Spleen (tissue), 7 donors: ENCODE measurements around the gene WASHC2A.
"Not testable (repeated sequence)": the region's sequence is repeated elsewhere in the genome, so short reads cannot be mapped to it uniquely, and the experiment has no call there.

ENCODE experiments used
- CTCF ChIP-seq, 11 experiments: fragments of 200-600 bp in 7 of 11; fragments of 450-650 bp in 4 of 11; sonication (generic) in 4 of 11; IDR thresholded peaks in 8 of 11; conservative IDR thresholded peaks in 3 of 11; 1 replicate in 7 of 11; 2 replicates in 4 of 11; pipeline versions ENCODE4 v1.4.0 to v1.8.0; 2016 to 2021; ENCODE audit warnings: antibody characterized with exemption in 11 of 11, inconsistent platforms in 4 of 11, mild to moderate bottlenecking in 1 of 11
- POLR2A ChIP-seq, 3 donors: fragments of 450-650 bp; IDR thresholded peaks; one replicate each; pipeline ENCODE4 v1.5.1; 2017; ENCODE audit warnings: antibody characterized with exemption in 3 of 3, mild to moderate bottlenecking in 1 of 3
- POLR2AphosphoS5 ChIP-seq, 3 donors: sonication (generic); formaldehyde crosslinking; IDR thresholded peaks; one replicate each; pipeline ENCODE4 v1.5.1; 2017; ENCODE audit warnings: antibody characterized with exemption in 3 of 3
- donor health status: DM: no; HTN: no; CAD: no; lungs with moderate emphysema.
- donor health status: DM: no; HTN: no; CAD: no.
- donor health status: DM: no; HTN: no; CAD: no.

- not testable (repeated sequence) for TF ChIP-seq POLR2A (IDR thresholded peaks at IDR 0.05); CTCF (IDR thresholded peaks at IDR 0.05 in 8 of 11, conservative IDR thresholded peaks at IDR 0.05 in 3 of 11); POLR2AphosphoS5 (IDR thresholded peaks at IDR 0.05)
Measured at GRCh38 chr10:50101139-50101582, 33.4 kb downstream of the WASHC2A start.
